Mucosa of descending colon (tissue), 3 donors: ENCODE measurements around the gene TEX13C. TPM values are rescaled to one million over a fixed set of nuclear protein-coding genes. Genes with fewer than 3 reads are reported as not detected.

Experiments
- ATAC-seq: fragments of 200-7000 bp; cut with Tn5 transposase; one replicate; pipeline ENCODE4 v1.9.1; 2020; ENCODE audit warnings: mild to moderate bottlenecking, moderate library complexity
- DNase-seq, 3 donors: peaks; one replicate each; pipeline ENCODE4 v3.0.0-alpha.2; 2020
- H3K36me3 ChIP-seq: fragments of 200-600 bp; one replicate; pipeline ENCODE4 v1.8.0; 2021; ENCODE audit warnings: low read depth, mild to moderate bottlenecking
- H3K4me1 ChIP-seq: fragments of 200-600 bp; one replicate; pipeline ENCODE4 v1.8.0; 2021; ENCODE audit warnings: low read depth, mild to moderate bottlenecking
- H3K4me3 ChIP-seq: fragments of 200-600 bp; one replicate; pipeline ENCODE4 v1.8.0; 2021; ENCODE audit warnings: mild to moderate bottlenecking
- H3K9me3 ChIP-seq: fragments of 200-600 bp; one replicate; pipeline ENCODE4 v1.8.0; 2021; ENCODE audit warnings: mild to moderate bottlenecking
- intact Hi-C, 2 donors: fragments of 100-400 bp; cut with DNase I in 1 of 2; cut with micrococcal nuclease in 1 of 2; formaldehyde crosslinking; loops; one replicate each; pipeline versions ENCODE4 v1.11.0 to v1.11.1; 2022; cut with DNase I, micrococcal nuclease
- long read RNA-seq, 2 donors: library from polyadenylated mRNA; unstranded; transcript quantifications; one replicate each; pipeline ENCODE4 v2.0.0, GENCODE V29; 2019 to 2021
- total RNA-seq, 3 donors: library from RNA; stranded (reverse); fragmentation: NEBNext Ultra II Directional in 2 of 3; extraction: Animal tissue kit (Norgen Biotek cat#: 25700) in 2 of 3; gene quantifications; one replicate each; pipeline versions ENCODE4 v1.2.1 to v1.2.4, GENCODE V29; 2021 to 2023
- TF ChIP-seq, protein P1 (sequence below): fragments of 200-600 bp; IDR thresholded peaks from one replicate; pipeline ENCODE4 v1.8.0; 2022; ENCODE audit warnings: antibody characterized with exemption, mild to moderate bottlenecking
- donor health status: DM: no; HTN: no; CAD: no; lungs with moderate emphysema.
- donor health status: DM: no; HTN: no; CAD: no.
- donor health status: DM: no; HTN: yes; CAD: no.

TEX13C gene
- not detected for total RNA-seq
- long read RNA-seq, donor 1, result 0 reads
- long read RNA-seq, donor 2, result 0 reads

DNA sequence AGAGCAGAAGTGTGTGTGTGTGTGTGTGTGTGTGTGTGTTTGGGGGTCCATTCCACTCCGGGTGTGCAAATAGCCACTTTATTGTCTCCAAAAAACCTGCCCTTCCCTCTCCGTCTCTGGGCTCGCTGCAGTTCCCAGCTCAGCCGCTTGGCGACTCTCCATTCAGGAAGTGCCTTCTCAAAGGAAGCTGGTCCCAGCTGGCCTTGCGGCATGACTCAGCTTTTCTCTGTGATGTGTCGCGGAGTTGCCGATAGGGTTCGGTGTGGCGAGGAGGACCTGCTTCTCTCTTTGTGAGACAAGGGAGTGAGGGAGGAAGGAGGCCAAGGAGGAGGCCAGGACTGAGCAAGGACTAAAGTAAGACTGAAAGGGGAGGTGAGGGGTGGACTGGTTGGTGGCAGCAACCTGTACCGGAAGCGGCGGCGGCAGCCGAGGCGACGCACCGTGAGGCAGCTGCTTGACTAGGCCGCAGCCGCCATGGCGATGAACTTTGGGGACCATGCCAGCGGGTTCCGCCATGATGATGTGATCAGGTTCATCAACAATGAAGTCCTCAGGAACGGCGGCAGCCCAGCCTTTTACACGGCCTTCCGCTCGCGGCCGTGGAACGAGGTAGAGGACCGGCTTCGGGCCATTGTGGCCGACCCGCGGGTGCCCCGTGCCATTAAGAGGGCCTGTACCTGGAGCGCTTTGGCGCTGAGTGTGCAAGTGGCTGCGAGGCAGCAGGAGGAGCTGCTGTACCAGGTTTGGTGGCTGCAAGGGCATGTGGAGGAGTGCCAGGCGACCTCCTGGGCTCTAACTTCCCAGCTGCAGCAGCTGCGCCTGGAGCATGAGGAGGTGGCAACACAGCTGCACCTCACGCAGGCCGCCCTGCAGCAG, at the start of gene TEX13C:
TSS of gene TEX13C (plus strand) at position 226 of the 876 bp plus-strand sequence. CDS start at position 475, 249 bp downstream.
- intact Hi-C loops, result no loop called here
- TF ChIP-seq, protein P1, sequence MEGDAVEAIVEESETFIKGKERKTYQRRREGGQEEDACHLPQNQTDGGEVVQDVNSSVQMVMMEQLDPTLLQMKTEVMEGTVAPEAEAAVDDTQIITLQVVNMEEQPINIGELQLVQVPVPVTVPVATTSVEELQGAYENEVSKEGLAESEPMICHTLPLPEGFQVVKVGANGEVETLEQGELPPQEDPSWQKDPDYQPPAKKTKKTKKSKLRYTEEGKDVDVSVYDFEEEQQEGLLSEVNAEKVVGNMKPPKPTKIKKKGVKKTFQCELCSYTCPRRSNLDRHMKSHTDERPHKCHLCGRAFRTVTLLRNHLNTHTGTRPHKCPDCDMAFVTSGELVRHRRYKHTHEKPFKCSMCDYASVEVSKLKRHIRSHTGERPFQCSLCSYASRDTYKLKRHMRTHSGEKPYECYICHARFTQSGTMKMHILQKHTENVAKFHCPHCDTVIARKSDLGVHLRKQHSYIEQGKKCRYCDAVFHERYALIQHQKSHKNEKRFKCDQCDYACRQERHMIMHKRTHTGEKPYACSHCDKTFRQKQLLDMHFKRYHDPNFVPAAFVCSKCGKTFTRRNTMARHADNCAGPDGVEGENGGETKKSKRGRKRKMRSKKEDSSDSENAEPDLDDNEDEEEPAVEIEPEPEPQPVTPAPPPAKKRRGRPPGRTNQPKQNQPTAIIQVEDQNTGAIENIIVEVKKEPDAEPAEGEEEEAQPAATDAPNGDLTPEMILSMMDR, result no peak
- Histone ChIP-seq H3K9me3 (no peaks in the 10 kb centered on the region), H3K4me3 (no peak within 1 kb of the TSS), H3K36me3 (no peaks in the 10 kb centered on the region), H3K4me1 (no peaks in the 10 kb centered on the region)
- DNase-seq (no peak), ATAC-seq (no peak)

DNA sequence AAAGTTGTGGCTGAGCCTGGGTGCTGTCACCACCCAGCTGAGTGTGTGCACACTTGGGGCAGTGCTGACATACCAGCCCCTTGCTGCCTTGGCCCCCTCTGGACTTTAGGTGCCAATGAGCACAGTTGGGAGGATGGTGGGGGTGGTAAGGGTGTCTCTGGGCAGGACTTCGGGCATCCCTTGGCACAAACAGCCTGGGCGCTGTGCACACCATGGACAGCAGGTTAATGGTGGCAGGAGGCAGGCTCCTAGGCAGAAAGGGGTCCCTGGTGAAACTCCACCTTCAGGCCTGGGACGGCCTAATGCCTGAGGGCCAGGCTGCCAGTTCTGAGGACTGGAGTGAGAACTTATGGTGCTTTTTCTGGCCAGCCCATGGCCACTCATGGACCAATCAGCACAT, 32.4 kb upstream of the TEX13C start:
- intact Hi-C loops, result no loop called here
- Histone ChIP-seq H3K4me1 (no peaks in the 10 kb centered on the region), H3K4me3 (no peak overlapping the region), H3K36me3 (no peaks in the 10 kb centered on the region), H3K9me3 (no peaks in the 10 kb centered on the region)
- no peak for ATAC-seq
- peak in 1 of 3 donors; percentile 31 for DNase-seq
- TF ChIP-seq, protein P1, result no peak

DNA sequence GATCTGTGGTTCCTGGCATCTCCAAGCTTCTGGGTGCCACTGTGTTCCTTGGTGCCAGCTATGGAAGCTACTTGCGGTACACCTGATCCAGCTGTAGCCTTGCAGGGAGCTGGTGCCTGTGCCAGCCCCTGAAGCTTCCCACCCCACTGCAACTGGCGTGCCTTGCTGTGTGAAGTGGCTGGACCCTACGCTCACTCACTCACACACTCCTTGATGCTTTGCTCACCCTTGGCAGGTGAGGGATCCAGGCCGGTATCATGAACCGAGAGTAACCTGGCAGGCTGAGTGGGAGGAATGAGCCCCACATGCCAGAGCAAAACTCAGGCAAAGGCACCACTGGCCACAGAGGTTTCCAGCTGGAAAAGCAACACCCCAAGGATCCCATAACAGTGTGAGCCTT, 31.3 kb upstream of the TEX13C start:
- Histone ChIP-seq H3K9me3 (no peaks in the 10 kb centered on the region), H3K4me3 (no peak overlapping the region), H3K36me3 (no peaks in the 10 kb centered on the region), H3K4me1 (no peaks in the 10 kb centered on the region)
- no peak for DNase-seq
- intact Hi-C loops, result no loop called here
- no peak for ATAC-seq
- TF ChIP-seq, protein P1, result no peak

DNA sequence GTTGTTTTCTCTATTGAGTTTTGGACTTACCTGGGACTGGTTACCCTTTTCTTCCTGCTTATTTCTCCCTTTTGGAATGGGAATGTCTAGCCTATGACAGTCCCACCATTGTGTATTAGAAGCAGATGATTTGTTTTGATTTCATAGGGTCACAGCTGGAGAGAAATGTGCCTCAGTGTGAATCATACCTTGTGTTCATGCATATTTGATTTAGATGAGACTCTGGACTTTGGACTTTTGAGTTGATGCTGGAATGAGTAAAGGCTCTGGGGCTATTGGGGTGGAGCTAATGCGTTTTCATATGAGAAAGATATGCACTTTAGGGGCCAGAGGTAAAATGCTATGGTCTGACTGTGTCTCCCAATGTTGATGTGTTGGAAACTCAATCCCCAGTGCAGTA, 30.5 kb upstream of the TEX13C start:
- Histone ChIP-seq H3K4me1 (no peaks in the 10 kb centered on the region), H3K9me3 (no peaks in the 10 kb centered on the region), H3K4me3 (no peak overlapping the region), H3K36me3 (no peaks in the 10 kb centered on the region)
- intact Hi-C loops, result no loop called here
- DNase-seq (no peak), ATAC-seq (no peak)
- TF ChIP-seq, protein P1, result no peak

DNA sequence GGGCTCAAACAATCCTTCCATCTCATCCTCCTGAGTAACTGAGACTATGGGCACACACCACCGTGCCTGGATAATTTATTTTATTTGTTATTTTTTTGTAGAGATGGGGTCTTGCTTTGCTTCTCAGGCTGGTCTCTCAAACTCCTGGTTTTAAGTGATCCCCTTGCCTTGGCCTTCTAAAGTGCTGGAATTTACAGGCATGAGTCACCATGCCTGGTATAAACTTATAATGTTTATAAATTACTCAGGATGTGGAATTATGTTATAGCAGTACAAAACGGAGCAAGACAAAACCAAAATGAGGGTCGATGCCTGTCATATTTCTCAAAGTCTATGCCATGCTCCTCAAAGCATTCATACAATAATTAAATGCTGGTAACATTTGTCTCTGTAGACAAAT, 29.8 kb upstream of the TEX13C start:
- Histone ChIP-seq H3K4me3 (no peak overlapping the region), H3K36me3 (no peaks in the 10 kb centered on the region), H3K4me1 (no peaks in the 10 kb centered on the region), H3K9me3 (no peaks in the 10 kb centered on the region)
- ATAC-seq (no peak), DNase-seq (no peak)
- TF ChIP-seq, protein P1, result no peak
- intact Hi-C loops, result no loop called here
